GM23338 (cell line): ENCODE results near the gene FAM110C. TPM values are rescaled to one million over a fixed set of nuclear protein-coding genes. Genes with fewer than 3 reads are reported as not detected.

Source experiments
- ATAC-seq: fragments of 200-7000 bp; cut with Tn5 transposase; 3 replicates; pipeline ENCODE4 v1.9.1; 2020
- DNase-seq: peaks from one replicate; pipeline ENCODE4 v3.0.0-alpha.2; 2015; ENCODE audit warnings: low spot score
- H2AFZ ChIP-seq: fragments of 200-600 bp; sonication (generic); 2 replicates; pipeline ENCODE4 v1.8.0; 2016; ENCODE audit warnings: antibody characterized with exemption, mild to moderate bottlenecking, moderate library complexity
- H3F3A ChIP-seq: fragments of 200-600 bp; sonication (generic); replicated peaks from 2 replicates; pipeline ENCODE4 v1.8.0; 2017; ENCODE audit warnings: antibody characterized with exemption, mixed run types, low read depth
- H3K27ac ChIP-seq: fragments of 200-600 bp; sonication (generic); 2 replicates; pipeline ENCODE4 v1.6.1; 2016; ENCODE audit warnings: low read depth
- H3K27me3 ChIP-seq: fragments of 200-600 bp; sonication (generic); 2 replicates; pipeline ENCODE4 v1.8.0; 2016; ENCODE audit warnings: mild to moderate bottlenecking, mixed run types, moderate library complexity; ENCODE audit not compliant: insufficient read depth
- H3K36me3 ChIP-seq: fragments of 200-600 bp; sonication (generic); 2 replicates; pipeline ENCODE4 v1.8.0; 2016; ENCODE audit warnings: mild to moderate bottlenecking; ENCODE audit not compliant: insufficient read depth
- H3K4me1 ChIP-seq: fragments of 200-600 bp; sonication (generic); 2 replicates; pipeline ENCODE4 v1.8.0; 2016; ENCODE audit warnings: mild to moderate bottlenecking, moderate library complexity; ENCODE audit not compliant: insufficient read depth
- H3K4me2 ChIP-seq: fragments of 200-600 bp; sonication (generic); 2 replicates; pipeline ENCODE4 v1.7.1; 2017; ENCODE audit warnings: mixed run types
- H3K4me3 ChIP-seq: fragments of 200-600 bp; sonication (generic); 2 replicates; pipeline ENCODE4 v1.6.1; 2016; ENCODE audit warnings: mixed run types
- H3K79me2 ChIP-seq: fragments of 200-600 bp; sonication (generic); replicated peaks from 2 replicates; pipeline ENCODE4 v1.8.0; 2017; ENCODE audit warnings: mild to moderate bottlenecking; ENCODE audit not compliant: insufficient read depth
- H3K9me2 ChIP-seq: fragments of 200-600 bp; sonication (generic); 2 replicates; pipeline ENCODE4 v1.8.0; 2017; ENCODE audit not compliant: insufficient read depth
- H4K20me1 ChIP-seq: fragments of 200-600 bp; sonication (generic); replicated peaks from 2 replicates; pipeline ENCODE4 v1.8.0; 2017; ENCODE audit warnings: mild to moderate bottlenecking; ENCODE audit not compliant: insufficient read depth
- H3K27ac Mint-ChIP-seq: 2 replicates; pipeline ENCODE4 v1.8.0; 2020; ENCODE audit warnings: inconsistent platforms, mild to moderate bottlenecking, moderate library complexity, mixed read lengths
- H3K27me3 Mint-ChIP-seq: 3 replicates; pipeline ENCODE4 v1.8.0; 2022; ENCODE audit warnings: low read depth, mild to moderate bottlenecking, moderate library complexity, mixed read lengths, inconsistent platforms; ENCODE audit not compliant: insufficient read depth, poor library complexity
- H3K36me3 Mint-ChIP-seq: 3 replicates; pipeline ENCODE4 v1.8.0; 2021; ENCODE audit warnings: low read depth, mild to moderate bottlenecking, inconsistent platforms, moderate library complexity, mixed read lengths
- H3K4me1 Mint-ChIP-seq: 3 replicates; pipeline ENCODE4 v1.8.0; 2020; ENCODE audit warnings: mild to moderate bottlenecking, inconsistent platforms, mixed read lengths
- H3K4me3 Mint-ChIP-seq: 3 replicates; pipeline ENCODE4 v1.8.0; 2021; ENCODE audit warnings: moderate library complexity, mild to moderate bottlenecking, inconsistent platforms, mixed read lengths
- H3K9me3 Mint-ChIP-seq: 3 replicates; pipeline ENCODE4 v1.8.0; 2020; ENCODE audit warnings: moderate library complexity, mild to moderate bottlenecking, inconsistent platforms, mixed read lengths
- CREB1 ChIP-seq: fragments of 250-450 bp; sonication (Bioruptor Pico); IDR thresholded peaks from 2 replicates; pipeline ENCODE4 v1.5.0; 2020; ENCODE audit warnings: low read depth, mild to moderate bottlenecking, moderate library complexity
- EZH2 ChIP-seq: fragments of 200-600 bp; sonication (generic); IDR thresholded peaks from one replicate; pipeline ENCODE4 v1.8.0; 2017; ENCODE audit warnings: antibody characterized with exemption, mild to moderate bottlenecking, low read depth; ENCODE audit not compliant: unreplicated experiment
- REST ChIP-seq: IDR thresholded peaks from one replicate; pipeline ENCODE4 v1.6.1; 2018; ENCODE audit warnings: antibody characterized with exemption; ENCODE audit not compliant: unreplicated experiment
- STAT1 ChIP-seq: IDR thresholded peaks from one replicate; pipeline ENCODE4 v1.6.1; 2016; ENCODE audit warnings: antibody characterized with exemption; ENCODE audit not compliant: unreplicated experiment
- ZNF114 ChIP-seq: fragments of 250-450 bp; sonication (Bioruptor Pico); IDR thresholded peaks from 2 replicates; pipeline ENCODE4 v1.5.0; 2020; ENCODE audit warnings: mild to moderate bottlenecking, moderate library complexity
- ZNF331 ChIP-seq: fragments of 250-450 bp; sonication (Bioruptor Pico); IDR thresholded peaks from 2 replicates; pipeline ENCODE4 v1.5.0; 2020; ENCODE audit warnings: low read depth, mild to moderate bottlenecking, moderate library complexity
- polyA plus RNA-seq: library from polyadenylated mRNA; unstranded; fragments of >200 nt; fragmentation: Nextera tagmentation; extraction: Ambion mirVana; gene quantifications from 2 replicates; pipeline ENCODE4 v1.2.1, GENCODE V29; 2016
- total RNA-seq: library from RNA; depleted of rRNA; stranded (reverse); fragments of >200 nt; shearing (Covaris generic); gene quantifications from 2 replicates; pipeline ENCODE4 v1.2.3, GENCODE V29; 2014
- TF ChIP-seq, protein P1 (sequence below), 2 experiments: fragments of 200-600 bp in 1 of 2; sonication (generic) in 1 of 2; conservative IDR thresholded peaks; 2 replicates each; pipeline versions ENCODE4 v1.5.1 to v1.6.1; 2016 to 2017; ENCODE audit warnings: antibody characterized with exemption in 2 of 2, low read depth in 2 of 2, mild to moderate bottlenecking in 2 of 2, moderate library complexity in 1 of 2
- TF ChIP-seq, protein P2 (sequence below): fragments of 250-450 bp; sonication (Bioruptor Pico); IDR thresholded peaks from 2 replicates; pipeline ENCODE4 v1.5.0; 2020; ENCODE audit warnings: mild to moderate bottlenecking, moderate library complexity

FAM110C gene
- total and polyA plus RNA-seq, 2 experiments from 2014 or later = 7.9 to 20.9 TPM

DNA sequence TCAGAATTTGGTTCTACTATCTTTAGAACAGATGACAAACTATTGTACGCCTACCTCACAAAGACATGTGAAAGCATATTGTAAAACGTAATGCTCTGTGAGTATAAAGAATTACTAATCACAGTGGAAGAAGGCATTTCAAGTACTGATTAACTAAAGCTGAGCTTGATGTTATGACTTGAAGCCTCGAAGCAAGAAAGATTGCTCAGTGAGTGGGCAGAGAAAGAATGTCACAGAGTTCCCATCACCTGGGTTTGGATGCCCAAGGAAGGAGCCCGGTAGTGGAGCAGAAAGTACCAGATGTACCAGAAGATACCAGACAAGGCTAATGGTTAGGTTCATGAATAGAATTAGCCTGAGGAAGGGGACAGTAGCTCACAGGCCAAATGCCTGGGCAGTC is 39.5 kb upstream of the FAM110C start (continued):
- no peak for TF ChIP-seq CREB1 (CRISPR knock-in tag)
- TF ChIP-seq REST = no peak
- no peak for TF ChIP-seq ZNF114 (CRISPR knock-in tag)
- TF ChIP-seq EZH2 = no peak
- TF ChIP-seq, protein P1, sequence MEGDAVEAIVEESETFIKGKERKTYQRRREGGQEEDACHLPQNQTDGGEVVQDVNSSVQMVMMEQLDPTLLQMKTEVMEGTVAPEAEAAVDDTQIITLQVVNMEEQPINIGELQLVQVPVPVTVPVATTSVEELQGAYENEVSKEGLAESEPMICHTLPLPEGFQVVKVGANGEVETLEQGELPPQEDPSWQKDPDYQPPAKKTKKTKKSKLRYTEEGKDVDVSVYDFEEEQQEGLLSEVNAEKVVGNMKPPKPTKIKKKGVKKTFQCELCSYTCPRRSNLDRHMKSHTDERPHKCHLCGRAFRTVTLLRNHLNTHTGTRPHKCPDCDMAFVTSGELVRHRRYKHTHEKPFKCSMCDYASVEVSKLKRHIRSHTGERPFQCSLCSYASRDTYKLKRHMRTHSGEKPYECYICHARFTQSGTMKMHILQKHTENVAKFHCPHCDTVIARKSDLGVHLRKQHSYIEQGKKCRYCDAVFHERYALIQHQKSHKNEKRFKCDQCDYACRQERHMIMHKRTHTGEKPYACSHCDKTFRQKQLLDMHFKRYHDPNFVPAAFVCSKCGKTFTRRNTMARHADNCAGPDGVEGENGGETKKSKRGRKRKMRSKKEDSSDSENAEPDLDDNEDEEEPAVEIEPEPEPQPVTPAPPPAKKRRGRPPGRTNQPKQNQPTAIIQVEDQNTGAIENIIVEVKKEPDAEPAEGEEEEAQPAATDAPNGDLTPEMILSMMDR (conservative IDR thresholded peaks at IDR 0.05; ENCODE audit: low read depth in 2 of 2) = no peak

GRCh38 chr2:84121-84520 is 37.8 kb upstream of the FAM110C start:
- H3K4me3 Mint-ChIP-seq = no peak overlapping the region
- no peaks in the 10 kb centered on the region for H3K27me3 Mint-ChIP-seq
- no peak for DNase-seq
- H3K9me3 Mint-ChIP-seq = no peaks in the 10 kb centered on the region; the same call in 2 of the 3 replicates
- no peak overlapping the region for H2AFZ ChIP-seq
- no peak overlapping the region for H3K27ac ChIP-seq
- H3K27me3 ChIP-seq = no peaks in the 10 kb centered on the region
- H3K4me3 ChIP-seq = no peak overlapping the region
- ATAC-seq = no peak
- peaks cover 25% of the 10 kb centered on the region for H3K4me1 ChIP-seq
- H3K36me3 ChIP-seq = no peaks in the 10 kb centered on the region
- no peak overlapping the region for H3K4me2 ChIP-seq
- H3K36me3 Mint-ChIP-seq = no peaks in the 10 kb centered on the region
- no peaks in the 10 kb centered on the region for H3K9me2 ChIP-seq
- H3K79me2 ChIP-seq = no peaks in the 10 kb centered on the region
- H3F3A ChIP-seq = no peaks in the 10 kb centered on the region
- no peaks in the 10 kb centered on the region for H4K20me1 ChIP-seq
- no peak overlapping the region for H3K27ac Mint-ChIP-seq
- H3K4me1 Mint-ChIP-seq = peaks cover 34% of the 10 kb centered on the region
- no peak for TF ChIP-seq REST
- TF ChIP-seq ZNF114 (CRISPR knock-in tag) = no peak
- TF ChIP-seq, protein P2, sequence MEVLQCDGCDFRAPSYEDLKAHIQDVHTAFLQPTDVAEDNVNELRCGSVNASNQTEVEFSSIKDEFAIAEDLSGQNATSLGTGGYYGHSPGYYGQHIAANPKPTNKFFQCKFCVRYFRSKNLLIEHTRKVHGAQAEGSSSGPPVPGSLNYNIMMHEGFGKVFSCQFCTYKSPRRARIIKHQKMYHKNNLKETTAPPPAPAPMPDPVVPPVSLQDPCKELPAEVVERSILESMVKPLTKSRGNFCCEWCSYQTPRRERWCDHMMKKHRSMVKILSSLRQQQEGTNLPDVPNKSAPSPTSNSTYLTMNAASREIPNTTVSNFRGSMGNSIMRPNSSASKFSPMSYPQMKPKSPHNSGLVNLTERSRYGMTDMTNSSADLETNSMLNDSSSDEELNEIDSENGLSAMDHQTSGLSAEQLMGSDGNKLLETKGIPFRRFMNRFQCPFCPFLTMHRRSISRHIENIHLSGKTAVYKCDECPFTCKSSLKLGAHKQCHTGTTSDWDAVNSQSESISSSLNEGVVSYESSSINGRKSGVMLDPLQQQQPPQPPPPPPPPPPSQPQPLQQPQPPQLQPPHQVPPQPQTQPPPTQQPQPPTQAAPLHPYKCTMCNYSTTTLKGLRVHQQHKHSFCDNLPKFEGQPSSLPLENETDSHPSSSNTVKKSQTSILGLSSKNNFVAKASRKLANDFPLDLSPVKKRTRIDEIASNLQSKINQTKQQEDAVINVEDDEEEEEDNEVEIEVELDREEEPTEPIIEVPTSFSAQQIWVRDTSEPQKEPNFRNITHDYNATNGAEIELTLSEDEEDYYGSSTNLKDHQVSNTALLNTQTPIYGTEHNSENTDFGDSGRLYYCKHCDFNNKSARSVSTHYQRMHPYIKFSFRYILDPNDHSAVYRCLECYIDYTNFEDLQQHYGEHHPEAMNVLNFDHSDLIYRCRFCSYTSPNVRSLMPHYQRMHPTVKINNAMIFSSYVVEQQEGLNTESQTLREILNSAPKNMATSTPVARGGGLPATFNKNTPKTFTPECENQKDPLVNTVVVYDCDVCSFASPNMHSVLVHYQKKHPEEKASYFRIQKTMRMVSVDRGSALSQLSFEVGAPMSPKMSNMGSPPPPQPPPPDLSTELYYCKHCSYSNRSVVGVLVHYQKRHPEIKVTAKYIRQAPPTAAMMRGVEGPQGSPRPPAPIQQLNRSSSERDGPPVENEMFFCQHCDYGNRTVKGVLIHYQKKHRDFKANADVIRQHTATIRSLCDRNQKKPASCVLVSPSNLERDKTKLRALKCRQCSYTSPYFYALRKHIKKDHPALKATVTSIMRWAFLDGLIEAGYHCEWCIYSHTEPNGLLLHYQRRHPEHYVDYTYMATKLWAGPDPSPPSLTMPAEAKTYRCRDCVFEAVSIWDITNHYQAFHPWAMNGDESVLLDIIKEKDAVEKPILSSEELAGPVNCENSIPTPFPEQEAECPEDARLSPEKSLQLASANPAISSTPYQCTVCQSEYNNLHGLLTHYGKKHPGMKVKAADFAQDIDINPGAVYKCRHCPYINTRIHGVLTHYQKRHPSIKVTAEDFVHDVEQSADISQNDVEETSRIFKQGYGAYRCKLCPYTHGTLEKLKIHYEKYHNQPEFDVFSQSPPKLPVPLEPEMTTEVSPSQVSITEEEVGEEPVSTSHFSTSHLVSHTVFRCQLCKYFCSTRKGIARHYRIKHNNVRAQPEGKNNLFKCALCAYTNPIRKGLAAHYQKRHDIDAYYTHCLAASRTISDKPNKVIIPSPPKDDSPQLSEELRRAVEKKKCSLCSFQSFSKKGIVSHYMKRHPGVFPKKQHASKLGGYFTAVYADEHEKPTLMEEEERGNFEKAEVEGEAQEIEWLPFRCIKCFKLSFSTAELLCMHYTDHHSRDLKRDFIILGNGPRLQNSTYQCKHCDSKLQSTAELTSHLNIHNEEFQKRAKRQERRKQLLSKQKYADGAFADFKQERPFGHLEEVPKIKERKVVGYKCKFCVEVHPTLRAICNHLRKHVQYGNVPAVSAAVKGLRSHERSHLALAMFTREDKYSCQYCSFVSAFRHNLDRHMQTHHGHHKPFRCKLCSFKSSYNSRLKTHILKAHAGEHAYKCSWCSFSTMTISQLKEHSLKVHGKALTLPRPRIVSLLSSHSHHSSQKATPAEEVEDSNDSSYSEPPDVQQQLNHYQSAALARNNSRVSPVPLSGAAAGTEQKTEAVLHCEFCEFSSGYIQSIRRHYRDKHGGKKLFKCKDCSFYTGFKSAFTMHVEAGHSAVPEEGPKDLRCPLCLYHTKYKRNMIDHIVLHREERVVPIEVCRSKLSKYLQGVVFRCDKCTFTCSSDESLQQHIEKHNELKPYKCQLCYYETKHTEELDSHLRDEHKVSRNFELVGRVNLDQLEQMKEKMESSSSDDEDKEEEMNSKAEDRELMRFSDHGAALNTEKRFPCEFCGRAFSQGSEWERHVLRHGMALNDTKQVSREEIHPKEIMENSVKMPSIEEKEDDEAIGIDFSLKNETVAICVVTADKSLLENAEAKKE (CRISPR knock-in tag) = no peak
- TF ChIP-seq ZNF331 = no peak
- no peak for TF ChIP-seq EZH2
- TF ChIP-seq STAT1 = no peak
